Measurements from ENCODE around the gene AICDA.
"Not testable (repeated sequence)": the region's sequence is repeated elsewhere in the genome, so short reads cannot be mapped to it uniquely, and the experiment has no call there.

AICDA gene

DNA sequence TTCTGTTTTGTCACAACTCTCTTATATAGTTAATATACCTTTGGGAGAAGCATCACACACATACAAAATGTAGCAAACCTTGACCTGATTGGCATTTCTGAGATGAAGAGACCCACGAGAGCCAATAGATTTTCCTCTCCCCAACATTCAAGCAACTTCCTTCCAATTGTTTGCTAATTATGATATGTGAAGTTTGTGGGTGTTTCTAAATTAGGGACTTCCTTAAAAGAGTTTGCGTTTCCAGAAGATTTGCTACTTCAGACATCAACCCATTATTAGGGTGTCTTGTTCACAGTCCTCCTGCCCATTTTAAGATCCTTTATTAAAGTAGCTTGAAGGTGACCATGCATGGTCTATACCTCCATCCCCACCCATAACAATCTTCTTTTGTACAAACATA is 9.4 kb downstream of the AICDA start:
- in situ Hi-C loops (cut with HindIII; ENCODE audit: low sequenced_read_pairs), result no loop called here
- TF ChIP-seq, protein P1, sequence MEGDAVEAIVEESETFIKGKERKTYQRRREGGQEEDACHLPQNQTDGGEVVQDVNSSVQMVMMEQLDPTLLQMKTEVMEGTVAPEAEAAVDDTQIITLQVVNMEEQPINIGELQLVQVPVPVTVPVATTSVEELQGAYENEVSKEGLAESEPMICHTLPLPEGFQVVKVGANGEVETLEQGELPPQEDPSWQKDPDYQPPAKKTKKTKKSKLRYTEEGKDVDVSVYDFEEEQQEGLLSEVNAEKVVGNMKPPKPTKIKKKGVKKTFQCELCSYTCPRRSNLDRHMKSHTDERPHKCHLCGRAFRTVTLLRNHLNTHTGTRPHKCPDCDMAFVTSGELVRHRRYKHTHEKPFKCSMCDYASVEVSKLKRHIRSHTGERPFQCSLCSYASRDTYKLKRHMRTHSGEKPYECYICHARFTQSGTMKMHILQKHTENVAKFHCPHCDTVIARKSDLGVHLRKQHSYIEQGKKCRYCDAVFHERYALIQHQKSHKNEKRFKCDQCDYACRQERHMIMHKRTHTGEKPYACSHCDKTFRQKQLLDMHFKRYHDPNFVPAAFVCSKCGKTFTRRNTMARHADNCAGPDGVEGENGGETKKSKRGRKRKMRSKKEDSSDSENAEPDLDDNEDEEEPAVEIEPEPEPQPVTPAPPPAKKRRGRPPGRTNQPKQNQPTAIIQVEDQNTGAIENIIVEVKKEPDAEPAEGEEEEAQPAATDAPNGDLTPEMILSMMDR (IDR thresholded peaks at IDR 0.05; ENCODE audit: low read depth, low read length), result no peak

DNA sequence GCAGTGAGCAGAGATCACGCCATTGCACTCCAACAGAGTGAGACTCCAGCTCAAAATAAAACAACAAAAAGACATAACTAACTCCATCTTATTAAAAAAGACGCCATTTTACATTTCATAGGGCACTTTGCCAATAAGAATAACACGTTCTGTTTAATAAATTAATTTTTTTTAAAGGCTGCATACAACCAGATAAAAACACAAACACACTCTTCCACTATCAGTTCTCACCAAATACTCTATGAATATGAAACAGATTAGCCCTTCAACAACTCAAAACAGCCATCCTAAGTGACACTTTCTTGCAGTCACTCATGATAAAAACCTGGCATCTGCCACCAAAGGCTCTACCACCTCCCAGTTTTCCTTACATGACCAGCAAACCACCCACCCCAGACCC is 16.1 kb downstream of the AICDA start:
- TF ChIP-seq, protein P1 (IDR thresholded peaks at IDR 0.05; ENCODE audit: low read depth, low read length), result no peak
- H3K4me3 ChIP-seq (ENCODE audit: low read depth, low read length), result no peak overlapping the region
- in situ Hi-C loops (cut with HindIII; ENCODE audit: low sequenced_read_pairs), result no loop called here
- no peak for DNase-seq (ENCODE audit: low read depth, low spot score)

More for the DNA sequence above, 9.4 kb downstream of the AICDA start:
- no peak overlapping the region for H3K4me3 ChIP-seq (ENCODE audit: low read depth, low read length)
- no peak for DNase-seq (ENCODE audit: low read depth, low spot score)

DNA sequence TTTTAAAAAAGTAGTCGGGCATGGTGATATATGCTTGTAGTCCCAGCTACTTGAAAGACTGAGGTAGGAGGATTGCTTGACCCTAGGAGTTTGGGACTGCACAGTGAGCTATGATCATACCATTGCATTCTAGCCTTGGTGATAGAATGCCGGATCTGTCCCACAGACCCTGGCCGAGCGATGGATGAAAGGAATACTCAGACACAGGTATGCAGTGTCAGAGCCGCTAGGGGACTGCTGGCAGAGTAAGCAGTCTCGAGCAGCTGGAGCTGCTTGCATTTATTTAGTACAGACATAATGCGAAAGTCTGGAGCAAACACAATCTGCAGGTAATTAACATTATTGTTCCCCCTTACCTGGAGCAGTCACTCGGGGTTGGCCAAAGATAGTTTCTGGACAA is 18.6 kb downstream of the AICDA start:
- in situ Hi-C loops (cut with HindIII; ENCODE audit: low sequenced_read_pairs), result no loop called here
- no peak overlapping the region for H3K4me3 ChIP-seq (ENCODE audit: low read depth, low read length)
- no peak for DNase-seq (ENCODE audit: low read depth, low spot score)
- TF ChIP-seq, protein P1 (IDR thresholded peaks at IDR 0.05; ENCODE audit: low read depth, low read length), result no peak

DNA sequence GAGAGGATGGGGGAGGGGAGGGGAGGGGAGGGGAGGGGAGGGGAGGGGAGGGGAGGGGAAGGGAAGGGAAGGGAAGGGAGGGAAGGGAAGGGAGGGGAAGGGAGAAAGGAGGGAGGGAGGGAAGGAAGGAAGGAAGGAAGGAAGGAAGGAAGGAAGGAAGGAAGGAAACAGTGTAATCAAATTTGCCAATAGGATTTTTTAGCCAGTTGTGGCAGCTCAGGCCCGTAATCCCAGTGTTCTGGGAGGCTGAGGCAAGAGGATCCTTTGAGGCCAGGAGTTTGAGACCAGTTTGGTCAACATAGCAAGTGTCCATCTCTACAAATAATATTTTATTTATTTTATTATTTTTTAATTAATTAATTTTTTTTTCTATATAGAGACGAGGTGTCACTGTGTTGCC is 19.4 kb downstream of the AICDA start:
- no peak overlapping the region for H3K4me3 ChIP-seq (ENCODE audit: low read depth, low read length)
- in situ Hi-C loops (cut with HindIII; ENCODE audit: low sequenced_read_pairs), result no loop called here
- DNase-seq (ENCODE audit: low read depth, low spot score), result no peak
- TF ChIP-seq, protein P1 (IDR thresholded peaks at IDR 0.05; ENCODE audit: low read depth, low read length), result no peak

DNA sequence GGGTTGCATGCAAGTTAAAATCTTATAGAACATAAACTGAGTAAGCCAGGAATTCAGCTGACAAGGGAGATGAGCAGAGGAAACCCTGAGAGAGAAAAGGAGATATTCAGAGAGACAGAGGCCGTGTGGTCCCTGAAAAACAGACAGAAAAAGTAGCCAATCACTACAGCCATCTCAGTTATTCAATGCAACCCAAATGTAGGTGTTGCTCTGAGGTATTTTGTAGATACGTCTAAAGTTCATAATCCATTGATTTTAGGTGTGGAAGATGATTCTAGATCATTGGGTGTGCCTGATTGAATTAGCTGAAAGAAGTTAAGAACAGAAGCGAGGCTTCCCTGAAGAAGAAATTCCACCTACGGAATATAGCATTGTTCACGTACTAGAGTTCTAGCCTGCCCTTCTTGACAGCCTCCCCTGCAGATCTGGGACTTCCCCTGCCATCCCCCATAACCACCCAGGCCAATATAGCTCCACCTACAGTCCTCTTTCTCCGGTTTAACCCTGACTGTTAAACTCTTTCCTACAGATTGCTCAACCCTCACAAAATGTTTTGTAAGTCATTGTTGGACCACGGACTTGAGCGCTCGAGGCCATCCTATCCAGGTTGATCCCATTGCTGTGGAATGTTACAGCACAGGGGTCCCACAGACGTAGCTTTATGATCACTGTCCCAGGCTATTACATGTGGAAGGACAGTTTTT is 21.7 kb downstream of the AICDA start:
- DNase-seq (ENCODE audit: low read depth, low spot score), result no peak

DNA sequence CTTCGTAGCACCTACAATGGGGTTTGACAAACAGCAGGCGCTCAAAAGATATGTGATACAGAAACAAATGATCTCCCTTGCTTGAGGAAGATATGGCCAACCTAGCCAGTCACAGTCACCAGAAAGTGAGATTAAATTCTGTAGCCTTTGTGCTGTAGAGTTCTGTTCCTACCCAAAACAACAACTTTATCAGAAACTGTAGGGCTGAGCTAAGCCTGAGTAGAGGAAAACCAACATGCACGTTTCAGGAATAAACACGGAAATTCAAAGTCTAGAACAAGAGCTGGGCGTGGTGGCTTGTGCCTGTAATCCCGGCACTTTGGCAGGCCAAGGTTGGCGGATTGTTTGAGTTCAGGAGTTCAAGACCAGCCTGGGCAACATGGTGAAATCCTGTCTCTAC is 23.0 kb downstream of the AICDA start:
- no peak overlapping the region for H3K4me3 ChIP-seq (ENCODE audit: low read depth, low read length)
- TF ChIP-seq, protein P1 (IDR thresholded peaks at IDR 0.05; ENCODE audit: low read depth, low read length), result no peak
- in situ Hi-C loops (cut with HindIII; ENCODE audit: low sequenced_read_pairs), result no loop called here
- no peak for DNase-seq (ENCODE audit: low read depth, low spot score)

More for the DNA sequence above, 21.7 kb downstream of the AICDA start:
- H3K4me3 ChIP-seq (ENCODE audit: low read depth, low read length), result no peak overlapping the region
- in situ Hi-C loops (cut with HindIII; ENCODE audit: low sequenced_read_pairs), result no loop called here
- TF ChIP-seq, protein P1 (IDR thresholded peaks at IDR 0.05; ENCODE audit: low read depth, low read length), result no peak

DNA sequence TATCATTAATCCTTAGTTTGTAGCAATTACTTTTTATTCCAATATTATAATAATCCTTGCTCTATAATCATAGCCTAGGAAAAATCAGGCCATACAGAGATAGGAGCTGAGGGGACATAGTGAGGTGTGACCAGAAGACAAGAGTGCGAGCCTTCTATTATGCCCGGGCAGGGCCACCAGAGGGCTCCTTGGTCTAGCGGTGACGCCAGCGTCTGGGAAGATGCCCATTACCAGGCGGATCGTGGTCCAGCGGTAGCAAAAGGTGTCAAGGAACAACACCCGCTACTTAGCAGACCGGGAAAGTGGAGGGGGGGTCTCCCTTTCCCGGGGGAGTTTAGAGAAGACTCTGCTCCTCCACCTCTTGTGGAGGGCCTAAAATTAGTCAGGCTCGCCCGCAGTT is 28.2 kb downstream of the AICDA start:
- DNase-seq (ENCODE audit: low read depth, low spot score); in situ Hi-C loops (cut with HindIII; ENCODE audit: low sequenced_read_pairs); H3K4me3 ChIP-seq (ENCODE audit: low read depth, low read length): not testable (repeated sequence)
